GM20431 (cell line): Measurements from ENCODE around the gene CEP89.
"Not testable (repeated sequence)": the region's sequence is repeated elsewhere in the genome, so short reads cannot be mapped to it uniquely, and the experiment has no call there.

ENCODE experiments used
- in situ Hi-C: fragments of 300-500 bp; cut with MseI, MboI; formaldehyde crosslinking; loops from one replicate; pipeline ENCODE4 v1.15.0; 2020; ENCODE audit warnings: low sequenced_read_pairs; ENCODE audit not compliant: unreplicated experiment

The CEP89 gene

DNA sequence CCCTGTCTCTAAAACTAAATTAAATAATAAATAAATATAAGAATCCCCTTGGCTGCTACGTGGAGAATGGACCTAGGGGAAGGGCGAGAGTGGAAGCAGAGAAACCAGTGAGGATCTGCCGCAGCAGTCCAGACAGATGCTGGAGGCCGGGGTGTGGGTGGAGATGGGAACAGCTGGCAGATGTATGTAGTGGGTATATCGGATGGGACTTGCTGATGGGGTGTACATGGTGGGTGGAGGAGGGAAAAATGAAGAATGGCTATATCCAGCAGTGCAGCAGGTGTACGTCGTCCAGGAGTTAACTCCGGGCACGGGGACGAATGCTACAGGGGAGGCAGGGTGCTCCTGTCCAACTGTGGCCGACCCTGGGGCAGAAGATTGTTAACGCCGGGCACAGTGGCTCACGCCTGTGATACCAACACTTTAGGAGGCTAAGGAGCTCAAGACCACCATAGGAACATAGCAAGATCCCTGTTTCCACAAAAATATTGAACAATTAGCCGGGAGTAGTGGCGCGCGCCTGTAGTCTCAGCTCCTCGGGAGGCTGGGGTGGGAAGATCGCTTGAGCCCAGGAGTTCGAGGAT is 654 bp downstream of the CEP89 start:
- in situ Hi-C loops, result no loop called here

- in situ Hi-C loops, result no loop called here
Observed at GRCh38 chr19:32969549-32969948, 2.2 kb downstream of the CEP89 start.

- in situ Hi-C loops, result no loop called here
Observed at GRCh38 chr19:32966750-32967149, 5.0 kb downstream of the CEP89 start.

GRCh38 chr19:32945260-32945659 is 26.5 kb downstream of the CEP89 start:
- in situ Hi-C loops, result no loop called here

DNA sequence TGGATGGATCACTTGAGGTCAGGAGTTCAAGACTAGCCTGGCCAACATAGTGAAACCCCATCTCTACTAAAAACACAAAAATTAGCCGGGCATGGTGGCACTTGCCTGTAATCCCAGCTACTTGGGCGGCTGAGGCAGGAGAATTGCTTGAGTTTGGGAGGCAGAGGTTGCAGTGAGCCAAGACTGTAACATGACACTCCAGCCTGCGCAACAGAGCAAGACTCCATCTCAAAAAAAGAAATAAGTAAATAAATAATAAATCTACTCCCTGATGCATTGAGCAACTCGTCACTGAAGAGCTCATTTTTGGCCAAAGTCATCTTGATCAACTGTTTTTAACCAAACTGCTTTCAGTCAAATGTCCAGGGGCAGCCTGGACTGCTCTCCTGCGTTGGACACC is 30.5 kb downstream of the CEP89 start:
- in situ Hi-C loops, result not testable (repeated sequence)

DNA sequence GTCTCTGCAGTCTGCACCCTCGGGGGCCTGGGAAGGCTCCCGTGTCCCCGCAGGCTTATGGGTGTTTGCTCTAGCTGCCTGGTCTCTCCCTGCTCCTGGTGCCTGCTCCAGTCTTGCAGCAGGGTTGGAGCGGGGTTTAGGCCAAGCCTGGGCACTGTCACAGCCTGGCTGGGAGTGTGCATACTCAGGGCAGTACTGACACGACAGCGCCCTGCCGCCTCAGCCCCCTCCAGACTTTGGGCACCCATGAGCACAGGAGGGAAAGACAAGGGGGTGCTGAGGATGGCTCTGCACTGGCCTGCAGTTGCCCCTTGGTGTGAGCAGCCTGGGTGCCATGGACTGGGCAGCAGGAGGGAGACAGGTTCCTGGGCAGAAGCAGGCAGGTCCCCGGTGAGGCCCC is 35.7 kb downstream of the CEP89 start:
- in situ Hi-C loops, result no loop called here

- in situ Hi-C loops, result no loop called here
Observed at GRCh38 chr19:32935629-32936028, 36.1 kb downstream of the CEP89 start.

- in situ Hi-C loops, result no loop called here
Observed at GRCh38 chr19:32933571-32933970, 38.2 kb downstream of the CEP89 start.

GRCh38 chr19:32930567-32930966 is 41.2 kb downstream of the CEP89 start:
- in situ Hi-C loops, result no loop called here

DNA sequence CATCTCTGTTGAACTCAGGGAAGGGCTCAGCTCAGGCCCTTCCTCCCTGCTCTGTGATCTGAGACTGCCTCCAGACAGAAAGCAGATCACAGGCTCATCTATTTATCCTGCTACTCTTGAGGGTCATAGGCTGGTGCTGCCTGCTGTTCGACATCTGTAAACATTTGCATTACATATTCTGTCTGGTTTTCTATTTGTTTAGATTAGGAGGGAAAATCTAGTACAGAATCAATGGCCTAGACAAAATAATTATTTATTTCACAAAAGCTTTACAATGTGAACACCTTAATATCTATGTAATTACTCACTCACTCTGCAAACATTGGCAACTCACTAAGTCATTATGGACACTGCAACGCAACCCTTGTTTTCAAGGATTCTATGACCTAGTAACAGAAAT is 43.0 kb downstream of the CEP89 start:
- in situ Hi-C loops, result no loop called here

- in situ Hi-C loops, result no loop called here
Observed at GRCh38 chr19:32924200-32924599, 47.6 kb downstream of the CEP89 start.

DNA sequence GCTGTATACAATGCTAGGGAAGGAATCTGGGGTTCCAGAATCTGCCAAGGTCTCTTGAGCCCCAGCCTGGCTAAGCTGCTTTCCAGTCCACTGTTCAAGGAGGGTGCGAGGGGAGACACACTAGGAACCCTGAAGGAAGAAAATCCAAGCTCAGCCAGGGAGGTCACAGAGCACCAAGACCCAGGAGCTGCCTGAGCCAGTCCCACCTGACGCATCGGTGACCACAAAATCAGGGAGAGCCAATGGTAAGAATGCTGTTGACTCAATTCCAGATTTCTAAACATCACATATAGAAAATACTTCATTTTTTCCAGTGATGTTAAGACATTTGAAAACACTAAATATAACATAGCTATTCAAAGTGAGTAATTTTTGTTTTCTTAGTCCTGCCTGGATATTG is 50.1 kb downstream of the CEP89 start:
- in situ Hi-C loops, result no loop called here

- in situ Hi-C loops, result no loop called here
Observed at GRCh38 chr19:32919365-32919764, 52.4 kb downstream of the CEP89 start.

- in situ Hi-C loops, result no loop called here
Observed at GRCh38 chr19:32917616-32917996, 54.2 kb downstream of the CEP89 start.

DNA sequence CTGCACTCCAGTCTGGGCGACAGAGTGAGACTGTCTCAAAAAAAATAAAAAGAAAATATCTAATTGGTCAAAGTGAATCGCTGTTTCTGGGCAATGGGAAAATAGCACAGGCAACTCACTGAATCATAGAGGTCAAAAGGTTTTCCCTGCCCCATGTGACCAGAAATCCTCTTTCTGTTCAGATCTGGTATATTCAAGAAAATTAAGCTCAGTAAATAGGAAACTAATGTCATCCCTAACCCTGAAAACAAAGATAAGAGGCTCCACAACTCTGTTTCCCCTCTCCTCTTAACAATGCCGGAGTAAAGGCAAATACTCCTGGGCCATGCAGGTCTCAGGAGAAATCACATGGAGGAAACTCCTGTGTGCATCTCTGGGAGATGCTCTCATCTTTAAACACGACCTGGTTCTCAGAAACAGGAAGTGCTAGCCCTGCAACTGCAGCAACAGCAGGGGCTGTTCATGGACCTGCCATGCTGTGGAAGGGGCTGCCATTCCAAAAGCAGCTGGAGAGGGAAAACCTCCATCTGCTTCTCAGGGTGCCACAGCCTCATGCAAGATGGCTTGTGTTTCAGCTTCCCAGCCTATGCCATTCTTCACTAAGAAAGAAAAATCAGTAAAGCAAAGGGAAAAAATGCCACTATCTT is 54.7 kb downstream of the CEP89 start:
- in situ Hi-C loops, result no loop called here

- in situ Hi-C loops, result no loop called here
Observed at GRCh38 chr19:32914879-32915660, 56.7 kb downstream of the CEP89 start.

DNA sequence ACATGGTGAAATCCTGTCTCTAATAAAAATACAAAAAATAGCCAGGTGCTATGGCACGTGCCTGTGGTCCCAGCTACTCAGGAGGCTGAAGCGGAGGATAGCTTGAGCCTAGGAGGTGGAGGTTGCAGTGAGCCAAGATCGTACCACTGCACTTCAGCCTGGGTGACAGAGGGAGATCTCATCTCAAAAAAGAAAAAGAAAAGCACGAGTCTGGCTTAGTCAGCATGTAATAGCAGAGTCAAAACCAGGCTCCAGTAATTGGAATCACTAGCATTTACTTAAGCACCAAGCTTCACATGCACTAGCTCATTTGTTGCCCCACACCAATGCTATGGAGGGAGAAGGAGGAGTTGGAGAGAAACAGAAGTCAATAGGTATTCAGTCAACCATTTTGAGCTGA is 60.3 kb downstream of the CEP89 start:
- in situ Hi-C loops, result no loop called here

DNA sequence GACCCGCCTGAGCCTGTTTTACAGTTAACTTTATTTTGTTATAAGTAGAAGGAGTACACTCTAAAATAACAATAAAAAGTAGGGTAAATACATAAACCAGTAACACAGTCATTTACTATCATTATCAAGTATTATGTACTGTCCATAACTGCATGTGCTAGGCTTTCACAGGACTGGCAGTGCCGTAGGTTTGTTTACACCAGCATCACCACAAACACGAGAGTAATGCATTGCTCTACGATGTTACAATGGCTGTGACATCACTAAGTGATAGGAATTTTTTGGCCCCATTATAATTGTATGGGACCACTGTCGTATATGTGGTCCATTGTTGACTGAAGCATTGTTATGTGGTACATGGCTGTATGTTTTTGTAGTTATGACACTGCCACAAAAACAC is 60.9 kb downstream of the CEP89 start:
- in situ Hi-C loops, result no loop called here

DNA sequence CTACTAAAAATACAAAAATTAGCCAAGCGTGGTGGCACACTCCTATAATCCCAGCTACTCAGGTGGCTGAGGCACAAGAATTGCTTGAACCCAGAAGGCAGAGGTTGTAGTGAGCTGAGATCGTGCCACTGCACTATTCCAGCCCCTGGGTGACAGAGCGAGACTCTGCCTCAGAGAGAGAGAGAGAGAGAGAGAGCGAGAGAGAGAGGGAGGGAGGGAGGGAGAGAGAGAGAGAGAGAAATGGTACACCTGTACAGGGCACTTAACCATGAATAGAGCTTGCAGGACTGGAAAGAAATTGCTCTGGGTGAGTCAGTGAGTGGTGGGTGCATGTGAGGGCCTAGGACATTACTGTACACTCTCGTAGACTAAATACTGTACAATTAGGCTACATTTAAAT is 61.7 kb downstream of the CEP89 start:
- in situ Hi-C loops, result no loop called here

GRCh38 chr19:32909257-32909656 is 62.5 kb downstream of the CEP89 start:
- in situ Hi-C loops, result no loop called here

- in situ Hi-C loops, result no loop called here
Observed at GRCh38 chr19:32908641-32909190, 63.0 kb downstream of the CEP89 start.
